WI38 (cell line): ENCODE data around the gene SLC5A12.

Experiments used
- H3K4me3 ChIP-seq: 2 replicates; pipeline ENCODE4 v1.5.1; 2011; ENCODE audit warnings: low read depth, mild to moderate bottlenecking, control low read depth, low read length
- CTCF ChIP-seq: IDR thresholded peaks from 2 replicates; pipeline ENCODE4 v1.5.1; 2012; ENCODE audit warnings: low read depth, mild to moderate bottlenecking, control low read depth, low read length

The SLC5A12 gene

GRCh38 chr11:26721948-26722475 is at the start of gene SLC5A12:
Gene SLC5A12 (minus strand): TSS chr11:26722060. CDS start chr11:26721714, 346 bp downstream.
- no peak within 1 kb of the TSS for H3K4me3 ChIP-seq
- no peak for TF ChIP-seq CTCF

- TF ChIP-seq CTCF = no peak
- no peak overlapping the region for H3K4me3 ChIP-seq
These were observed 47.2 kb upstream of the SLC5A12 start for GRCh38 chr11:26769027-26769426.

- H3K4me3 ChIP-seq = no peak overlapping the region
- no peak for TF ChIP-seq CTCF
These were observed 45.2 kb upstream of the SLC5A12 start for GRCh38 chr11:26767060-26767459.

GRCh38 chr11:26765323-26765722 is 43.5 kb upstream of the SLC5A12 start:
- no peak for TF ChIP-seq CTCF
- H3K4me3 ChIP-seq = no peak overlapping the region

GRCh38 chr11:26764825-26765224 is 43.0 kb upstream of the SLC5A12 start:
- TF ChIP-seq CTCF = no peak
- no peak overlapping the region for H3K4me3 ChIP-seq

GRCh38 chr11:26764315-26764714 is 42.5 kb upstream of the SLC5A12 start:
- no peak for TF ChIP-seq CTCF

GRCh38 chr11:26762089-26762488 is 40.2 kb upstream of the SLC5A12 start:
- H3K4me3 ChIP-seq = no peak overlapping the region
- no peak for TF ChIP-seq CTCF

More at GRCh38 chr11:26764315-26764714, 42.5 kb upstream of the SLC5A12 start:
- H3K4me3 ChIP-seq = no peak overlapping the region
